ENCODE measurements around the gene BET1L.
A peak's percentile ranks its signal among the peaks of the same experiment; 100 is the strongest.

Gene BET1L

GRCh38 chr11:204587-205109, 2.6 kb downstream of the BET1L start:
- Histone ChIP-seq H3K9me2 (replicated peaks; ENCODE audit: low read depth, low read length) (no peaks in the 10 kb centered on the region), H3K36me3 (ENCODE audit: insufficient read depth, low read length) (no peaks in the 10 kb centered on the region), H3K4me3 (ENCODE audit: low read length, poor library complexity, severe bottlenecking) (no peak overlapping the region), H2AFZ (ENCODE audit: low read length) (no peak overlapping the region), H3K9me3 (ENCODE audit: insufficient read depth, low read depth, low read length) (no peaks in the 10 kb centered on the region), H3K4me2 (ENCODE audit: low read depth, low read length, poor library complexity, severe bottlenecking) (peak overlapping the region; percentile 9), H3F3A (ENCODE audit: low read depth) (peaks cover 5% of the 10 kb centered on the region), H3K9ac (ENCODE audit: low read depth, low read length, poor library complexity, severe bottlenecking) (no peak overlapping the region), H4K20me1 (ENCODE audit: insufficient read depth, low read length, poor library complexity, severe bottlenecking) (peaks cover 20% of the 10 kb centered on the region), H3K79me2 (ENCODE audit: insufficient read depth, low read length) (peaks cover 42% of the 10 kb centered on the region), H3K27me3 (ENCODE audit: insufficient read depth, low read length, poor library complexity, severe bottlenecking) (no peaks in the 10 kb centered on the region), H3K4me1 (ENCODE audit: insufficient read depth, low read length, poor library complexity, severe bottlenecking) (peaks cover 46% of the 10 kb centered on the region)
- no peak for TF ChIP-seq CTCF (conservative IDR thresholded peaks at IDR 0.05; ENCODE audit: low read length)

GRCh38 chr11:203945-204586, 3.1 kb downstream of the BET1L start:
- H3K4me2 ChIP-seq (ENCODE audit: low read depth, low read length, poor library complexity, severe bottlenecking), result peak overlapping the region; percentile 9

GRCh38 chr11:203056-203944, 3.9 kb downstream of the BET1L start:
- Histone ChIP-seq H3K9me3 (ENCODE audit: insufficient read depth, low read depth, low read length) (no peaks in the 10 kb centered on the region), H3K36me3 (ENCODE audit: insufficient read depth, low read length) (no peaks in the 10 kb centered on the region), H3K4me2 (ENCODE audit: low read depth, low read length, poor library complexity, severe bottlenecking) (peak overlapping the region; percentile 9), H2AFZ (ENCODE audit: low read length) (no peak overlapping the region), H3K79me2 (ENCODE audit: insufficient read depth, low read length) (peaks cover 32% of the 10 kb centered on the region), H3K4me3 (ENCODE audit: low read length, poor library complexity, severe bottlenecking) (no peak overlapping the region), H4K20me1 (ENCODE audit: insufficient read depth, low read length, poor library complexity, severe bottlenecking) (peaks cover 14% of the 10 kb centered on the region), H3K9ac (ENCODE audit: low read depth, low read length, poor library complexity, severe bottlenecking) (no peak overlapping the region), H3K4me1 (ENCODE audit: insufficient read depth, low read length, poor library complexity, severe bottlenecking) (peaks cover 40% of the 10 kb centered on the region), H3K9me2 (replicated peaks; ENCODE audit: low read depth, low read length) (no peaks in the 10 kb centered on the region), H3F3A (ENCODE audit: low read depth) (peaks cover 5% of the 10 kb centered on the region), H3K27me3 (ENCODE audit: insufficient read depth, low read length, poor library complexity, severe bottlenecking) (no peaks in the 10 kb centered on the region)
- no peak for TF ChIP-seq EZH2phosphoT487 (IDR thresholded peaks at IDR 0.05; ENCODE audit: borderline replicate concordance)
- no peak for TF ChIP-seq CTCF (conservative IDR thresholded peaks at IDR 0.05; ENCODE audit: low read length)

More at GRCh38 chr11:203945-204586, 3.1 kb downstream of the BET1L start:
- Histone ChIP-seq H3K79me2 (ENCODE audit: insufficient read depth, low read length) (peaks cover 36% of the 10 kb centered on the region), H3K9me2 (replicated peaks; ENCODE audit: low read depth, low read length) (no peaks in the 10 kb centered on the region), H3K4me1 (ENCODE audit: insufficient read depth, low read length, poor library complexity, severe bottlenecking) (peaks cover 40% of the 10 kb centered on the region), H2AFZ (ENCODE audit: low read length) (no peak overlapping the region), H3K36me3 (ENCODE audit: insufficient read depth, low read length) (no peaks in the 10 kb centered on the region), H3F3A (ENCODE audit: low read depth) (peaks cover 5% of the 10 kb centered on the region), H3K9me3 (ENCODE audit: insufficient read depth, low read depth, low read length) (no peaks in the 10 kb centered on the region), H3K9ac (ENCODE audit: low read depth, low read length, poor library complexity, severe bottlenecking) (no peak overlapping the region), H4K20me1 (ENCODE audit: insufficient read depth, low read length, poor library complexity, severe bottlenecking) (peaks cover 14% of the 10 kb centered on the region), H3K27me3 (ENCODE audit: insufficient read depth, low read length, poor library complexity, severe bottlenecking) (no peaks in the 10 kb centered on the region), H3K4me3 (ENCODE audit: low read length, poor library complexity, severe bottlenecking) (no peak overlapping the region)
- TF ChIP-seq CTCF (conservative IDR thresholded peaks at IDR 0.05; ENCODE audit: low read length), result no peak
- TF ChIP-seq EZH2phosphoT487 (IDR thresholded peaks at IDR 0.05; ENCODE audit: borderline replicate concordance), result no peak

Data from Loucy (cell line).